CD4-positive, CD25-positive, alpha-beta regulatory T cell (primary cell): Measurements from ENCODE around the gene RNF150. TPM values are rescaled to one million over a fixed set of nuclear protein-coding genes. Genes with fewer than 3 reads are reported as not detected.

Experiments used
- ATAC-seq, 2 donors: fragments of 150-1000 bp; cut with Tn5 transposase; one replicate each; pipeline ENCODE4 v1.10.0; 2021; ENCODE audit warnings: low read depth in 2 of 2, moderate number of reproducible peaks in 2 of 2, moderate library complexity in 1 of 2
- DNase-seq, 3 donors: peaks; one replicate each; pipeline versions ENCODE4 v3.0.0 to v3.0.0-alpha.2; 2012 to 2022; ENCODE audit warnings: mixed read lengths in 1 of 3
- H3K27ac ChIP-seq: one replicate; pipeline ENCODE4 v1.7.0; 2013; ENCODE audit warnings: mild to moderate bottlenecking, low read length; ENCODE audit not compliant: insufficient read depth, poor library complexity, severe bottlenecking
- H3K27me3 ChIP-seq: one replicate; pipeline ENCODE4 v1.7.0; 2013; ENCODE audit warnings: low read length; ENCODE audit not compliant: control insufficient read depth, insufficient read depth
- H3K36me3 ChIP-seq: one replicate; pipeline ENCODE4 v1.7.0; 2013; ENCODE audit warnings: mild to moderate bottlenecking, low read length, moderate library complexity; ENCODE audit not compliant: control insufficient read depth, insufficient read depth
- H3K4me1 ChIP-seq: 2 replicates; pipeline ENCODE4 v1.7.0; 2013; ENCODE audit warnings: mild to moderate bottlenecking, low read length; ENCODE audit not compliant: insufficient read depth, control insufficient read depth, poor library complexity, severe bottlenecking
- H3K4me3 ChIP-seq: one replicate; pipeline ENCODE4 v1.7.0; 2013; ENCODE audit warnings: low read depth, mild to moderate bottlenecking, low read length, moderate library complexity
- H3K9me3 ChIP-seq, 2 experiments: 1 replicate in 1 of 2; 2 replicates in 1 of 2; pipeline ENCODE4 v1.7.0; 2013; ENCODE audit warnings: low read length in 2 of 2, mild to moderate bottlenecking in 1 of 2, moderate library complexity in 1 of 2; ENCODE audit not compliant: control insufficient read depth in 2 of 2
- H3K27ac Mint-ChIP-seq, 3 donors: one replicate each; pipeline ENCODE4 v1.8.0; 2020 to 2022; ENCODE audit warnings: mild to moderate bottlenecking in 3 of 3, mixed read lengths in 3 of 3, moderate library complexity in 2 of 3
- H3K27me3 Mint-ChIP-seq: one replicate; pipeline ENCODE4 v1.8.0; 2022; ENCODE audit warnings: mild to moderate bottlenecking, mixed read lengths
- H3K36me3 Mint-ChIP-seq: one replicate; pipeline ENCODE4 v1.8.0; 2020; ENCODE audit warnings: mixed read lengths
- H3K4me1 Mint-ChIP-seq, 4 donors: one replicate each; pipeline ENCODE4 v1.8.0; 2020 to 2022; ENCODE audit warnings: mixed read lengths in 4 of 4, mild to moderate bottlenecking in 1 of 4
- H3K4me3 Mint-ChIP-seq, 4 donors: one replicate each; pipeline ENCODE4 v1.8.0; 2020 to 2022; ENCODE audit warnings: mild to moderate bottlenecking in 4 of 4, mixed read lengths in 4 of 4, moderate library complexity in 3 of 4
- H3K9me3 Mint-ChIP-seq, 7 donors: one replicate each; pipeline ENCODE4 v1.8.0; 2020 to 2022; ENCODE audit warnings: mixed read lengths in 7 of 7, mild to moderate bottlenecking in 3 of 7, moderate library complexity in 2 of 7
- polyA plus RNA-seq, 4 donors: library from polyadenylated mRNA; unstranded; fragments of 300-500 nt; fragmentation: Illumina TruSeq; gene quantifications; one replicate each; pipeline ENCODE4 v1.2.3, GENCODE V29; 2021
- total RNA-seq: library from RNA; stranded (reverse); gene quantifications from one replicate; pipeline ENCODE4 v1.2.3, GENCODE V29; 2022

The RNF150 gene
- total and polyA plus RNA-seq, 5 donors from 2014 or later: 0.07 TPM; not detected in 4

- no peaks in the 10 kb centered on the region for H3K9me3 ChIP-seq
- no peak for DNase-seq
- Mint-ChIP-seq H3K27ac (no peak overlapping the region), H3K4me1 (no peaks in the 10 kb centered on the region), H3K9me3 (peaks cover 0 to 3% (median 0%) of the 10 kb centered on the region in 7 donors), H3K36me3 (no peaks in the 10 kb centered on the region), H3K27me3 (peaks cover 12% of the 10 kb centered on the region), H3K4me3 (no peak overlapping the region)
- no peak overlapping the region for H3K4me3 ChIP-seq
- no peaks in the 10 kb centered on the region for H3K4me1 ChIP-seq
- no peak for ATAC-seq
- no peaks in the 10 kb centered on the region for H3K36me3 ChIP-seq
- H3K27me3 ChIP-seq: no peaks in the 10 kb centered on the region
- no peak overlapping the region for H3K27ac ChIP-seq
Measured at GRCh38 chr4:140893939-140894338, 239.3 kb downstream of the RNF150 start.

DNA sequence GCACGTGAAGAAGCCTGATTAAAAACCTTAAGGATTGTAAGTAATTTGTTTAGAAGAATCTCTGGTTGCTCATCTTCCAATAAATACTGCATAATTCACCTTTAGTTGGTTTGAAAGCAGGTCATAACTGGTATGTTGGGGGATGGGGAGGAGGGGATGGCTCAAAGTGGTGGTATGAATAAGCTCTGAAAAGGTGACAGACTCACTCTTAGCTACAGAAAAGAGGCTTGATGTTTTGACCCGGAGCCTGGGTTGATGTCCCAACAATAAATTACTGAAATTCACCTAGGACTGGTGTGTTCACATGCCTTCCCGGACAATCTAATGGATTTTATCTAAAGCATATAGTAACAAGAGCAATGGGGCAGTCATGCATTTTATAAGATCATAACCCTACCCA is 245.2 kb downstream of the RNF150 start:
- Histone ChIP-seq H3K27me3 (no peaks in the 10 kb centered on the region), H3K27ac (no peak overlapping the region), H3K4me1 (no peaks in the 10 kb centered on the region), H3K4me3 (no peak overlapping the region), H3K36me3 (no peaks in the 10 kb centered on the region), H3K9me3 (no peaks in the 10 kb centered on the region)
- Mint-ChIP-seq H3K36me3 (no peaks in the 10 kb centered on the region), H3K4me1 (no peaks in the 10 kb centered on the region), H3K4me3 (no peak overlapping the region), H3K9me3 (peaks cover 0 to 12% (median 1%) of the 10 kb centered on the region in 7 donors), H3K27ac (no peak overlapping the region), H3K27me3 (peaks cover 10% of the 10 kb centered on the region)
- ATAC-seq (no peak), DNase-seq (no peak)

DNA sequence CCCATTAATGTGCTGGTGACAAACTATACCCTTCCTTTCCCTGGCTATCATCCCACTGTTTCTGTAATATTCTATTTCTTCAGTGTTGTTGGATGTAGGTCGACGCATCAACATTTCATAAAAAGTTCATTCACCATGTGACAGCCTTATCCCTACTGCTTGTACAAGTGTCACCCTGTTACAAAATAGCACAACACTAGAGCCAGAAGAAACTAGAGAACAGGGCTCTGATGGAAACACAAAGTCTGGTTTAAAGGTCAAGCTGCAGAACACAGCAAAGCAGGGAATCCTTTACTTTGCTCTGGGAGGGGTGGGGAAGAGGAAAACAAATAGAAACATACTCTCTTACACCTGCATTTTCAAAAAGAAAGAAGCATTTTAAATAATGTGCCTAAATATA is 245.8 kb downstream of the RNF150 start:
- DNase-seq (no peak), ATAC-seq (no peak)
- Histone ChIP-seq H3K9me3 (no peaks in the 10 kb centered on the region), H3K36me3 (no peaks in the 10 kb centered on the region), H3K27ac (no peak overlapping the region), H3K27me3 (no peaks in the 10 kb centered on the region), H3K4me1 (no peaks in the 10 kb centered on the region), H3K4me3 (no peak overlapping the region)
- Mint-ChIP-seq H3K36me3 (no peaks in the 10 kb centered on the region), H3K4me1 (no peaks in the 10 kb centered on the region), H3K27ac (no peak overlapping the region), H3K27me3 (peaks cover 9% of the 10 kb centered on the region), H3K9me3 (peaks cover 0 to 18% (median 1%) of the 10 kb centered on the region in 7 donors), H3K4me3 (no peak overlapping the region)

DNA sequence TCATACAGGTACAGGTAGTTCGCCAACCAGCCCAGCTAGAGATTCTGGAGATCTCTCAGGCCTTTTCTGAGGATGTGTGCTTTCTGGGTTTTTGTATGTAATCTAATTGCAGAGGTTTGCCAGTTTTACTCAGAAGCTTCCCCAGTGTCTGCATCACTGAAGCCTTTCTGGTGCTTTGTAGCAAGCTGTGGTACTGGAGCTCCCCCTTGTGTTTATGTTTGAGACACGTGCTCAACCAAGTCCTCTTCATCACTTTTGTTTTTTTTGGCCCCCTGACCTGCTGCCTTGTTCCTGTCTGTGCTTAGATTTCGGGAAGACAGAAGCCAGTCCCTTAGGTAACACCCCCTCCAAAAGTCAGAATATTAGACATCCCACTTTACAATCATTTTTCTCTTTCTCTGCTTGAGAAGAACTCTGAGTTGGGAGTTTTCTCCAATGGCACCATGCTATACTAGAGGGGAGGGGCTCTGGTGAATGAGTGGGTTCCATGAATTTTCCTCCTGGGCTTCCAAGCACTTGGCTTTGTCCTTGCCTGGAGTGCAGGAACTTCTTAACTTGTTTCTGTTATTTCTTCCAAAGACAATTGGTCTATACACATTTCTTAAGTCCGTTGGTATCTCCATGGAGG is 248.7 kb downstream of the RNF150 start:
- H3K36me3 ChIP-seq: no peaks in the 10 kb centered on the region
- H3K9me3 Mint-ChIP-seq: peaks cover 2 to 18% (median 6%) of the 10 kb centered on the region in 7 donors
- no peaks in the 10 kb centered on the region for H3K4me1 ChIP-seq
- H3K4me3 Mint-ChIP-seq: no peak overlapping the region
- H3K4me3 ChIP-seq: no peak overlapping the region
- H3K27ac ChIP-seq: no peak overlapping the region
- ATAC-seq (no peak), DNase-seq (peak in 1 of 3 donors; percentile 52)
- H3K9me3 ChIP-seq: no peaks in the 10 kb centered on the region
- no peaks in the 10 kb centered on the region for H3K4me1 Mint-ChIP-seq
- H3K36me3 Mint-ChIP-seq: no peaks in the 10 kb centered on the region
- no peak overlapping the region for H3K27ac Mint-ChIP-seq
- no peaks in the 10 kb centered on the region for H3K27me3 ChIP-seq
- no peaks in the 10 kb centered on the region for H3K27me3 Mint-ChIP-seq

DNA sequence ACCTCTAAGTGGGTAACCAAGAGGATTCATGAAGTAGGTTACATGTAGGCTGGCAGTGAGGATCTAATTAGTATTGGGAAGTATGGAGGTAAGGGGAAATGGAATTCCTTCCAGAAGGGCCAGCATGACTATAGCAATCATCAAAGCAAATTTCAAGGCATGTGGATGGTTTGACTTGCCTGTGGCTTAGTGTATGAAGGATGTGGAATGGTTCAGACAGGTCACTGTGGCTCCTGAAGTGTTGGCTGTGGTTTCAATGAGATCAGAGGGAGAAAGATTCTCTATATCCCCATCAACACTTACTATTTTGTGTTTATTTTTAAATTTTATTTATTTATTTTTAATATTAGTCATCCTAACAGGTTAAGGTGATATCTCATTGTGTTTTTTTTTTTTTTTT is 255.5 kb downstream of the RNF150 start:
- Mint-ChIP-seq H3K27me3 (peaks cover 6% of the 10 kb centered on the region), H3K9me3 (peaks cover 0 to 9% (median 2%) of the 10 kb centered on the region in 7 donors), H3K36me3 (no peaks in the 10 kb centered on the region), H3K4me3 (no peak overlapping the region), H3K4me1 (no peaks in the 10 kb centered on the region), H3K27ac (no peak overlapping the region)
- Histone ChIP-seq H3K4me3 (no peak overlapping the region), H3K9me3 (no peaks in the 10 kb centered on the region), H3K27me3 (no peaks in the 10 kb centered on the region), H3K36me3 (no peaks in the 10 kb centered on the region), H3K4me1 (no peaks in the 10 kb centered on the region), H3K27ac (no peak overlapping the region)
- ATAC-seq (no peak), DNase-seq (no peak)

GRCh38 chr4:140876615-140877364 is 256.5 kb downstream of the RNF150 start:
- H3K36me3 Mint-ChIP-seq: no peaks in the 10 kb centered on the region
- DNase-seq: no peak
- no peak for ATAC-seq
- Histone ChIP-seq H3K4me3 (no peak overlapping the region), H3K4me1 (no peaks in the 10 kb centered on the region), H3K9me3 (no peaks in the 10 kb centered on the region), H3K36me3 (no peaks in the 10 kb centered on the region), H3K27me3 (no peaks in the 10 kb centered on the region), H3K27ac (no peak overlapping the region)
- H3K27me3 Mint-ChIP-seq: peaks cover 15% of the 10 kb centered on the region
- H3K4me1 Mint-ChIP-seq: no peaks in the 10 kb centered on the region
- H3K9me3 Mint-ChIP-seq: peaks cover 0 to 8% (median 3%) of the 10 kb centered on the region in 7 donors
- H3K4me3 Mint-ChIP-seq: no peak overlapping the region
- no peak overlapping the region for H3K27ac Mint-ChIP-seq

DNA sequence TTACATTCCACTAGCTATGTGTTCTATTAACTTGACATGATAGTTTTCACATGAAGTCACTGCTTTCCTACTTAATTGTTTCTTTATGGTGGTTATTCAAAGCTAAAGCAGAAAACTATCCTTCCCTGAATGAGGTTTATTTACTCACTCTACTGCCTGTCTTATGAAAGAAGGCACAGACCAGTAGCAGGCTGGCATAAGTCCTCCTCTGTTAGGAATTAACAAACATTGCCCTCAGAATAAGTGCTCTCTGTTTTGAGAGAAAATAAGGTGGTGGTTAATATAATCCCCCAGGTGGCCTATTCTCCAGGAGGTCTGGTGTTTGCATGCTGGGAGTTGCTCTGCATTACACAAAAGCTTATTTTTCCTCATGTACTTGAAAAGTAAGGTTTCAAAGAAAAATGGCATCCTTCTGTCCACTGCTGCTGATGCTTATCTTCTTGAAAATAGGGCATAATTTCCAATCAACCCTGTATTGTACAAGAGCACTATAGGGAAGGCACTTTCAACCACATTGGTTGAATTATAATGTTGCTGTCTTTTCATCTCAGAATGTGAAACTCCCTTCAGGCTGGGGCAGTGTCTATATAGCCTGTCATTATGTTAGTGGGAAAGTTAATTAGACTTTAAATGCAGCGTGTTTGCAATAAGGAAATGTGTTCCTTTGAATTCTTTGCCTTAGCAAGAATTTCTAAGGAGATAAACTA is 257.4 kb downstream of the RNF150 start:
- Mint-ChIP-seq H3K27ac (no peak overlapping the region), H3K4me1 (no peaks in the 10 kb centered on the region), H3K36me3 (no peaks in the 10 kb centered on the region), H3K27me3 (peaks cover 15% of the 10 kb centered on the region), H3K9me3 (peaks cover 0 to 6% (median 3%) of the 10 kb centered on the region in 7 donors), H3K4me3 (no peak overlapping the region)
- DNase-seq (no peak), ATAC-seq (no peak)
- Histone ChIP-seq H3K4me1 (no peaks in the 10 kb centered on the region), H3K36me3 (no peaks in the 10 kb centered on the region), H3K27ac (no peak overlapping the region), H3K9me3 (no peaks in the 10 kb centered on the region), H3K27me3 (no peaks in the 10 kb centered on the region), H3K4me3 (no peak overlapping the region)
